HG03139 (cell line): ENCODE results near the gene GLA.

Experiments used
- ATAC-seq: cut with Tn5 transposase; IDR thresholded peaks from one replicate; pipeline ENCODE4 v1.9.1; 2021; ENCODE audit not compliant: unreplicated experiment

GLA gene

DNA sequence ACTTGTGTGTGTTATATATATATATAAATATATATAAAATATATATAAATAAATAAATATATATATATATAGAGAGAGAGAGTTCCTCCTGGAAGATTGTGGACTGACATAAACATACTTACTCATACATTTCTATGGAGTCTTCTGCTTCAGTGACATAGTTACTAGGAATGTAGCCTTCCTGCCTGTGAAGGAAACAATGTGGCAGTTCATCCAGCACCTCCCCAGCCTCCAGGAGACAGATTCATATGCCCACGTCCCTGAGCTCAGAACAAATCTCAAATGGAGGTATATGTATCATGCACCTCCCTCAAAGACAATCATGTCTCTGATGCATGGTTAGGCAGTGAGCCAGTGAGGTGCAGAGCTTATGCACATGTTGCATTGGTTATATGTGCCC, 47.8 kb downstream of the GLA start:
- ATAC-seq, result no peak

DNA sequence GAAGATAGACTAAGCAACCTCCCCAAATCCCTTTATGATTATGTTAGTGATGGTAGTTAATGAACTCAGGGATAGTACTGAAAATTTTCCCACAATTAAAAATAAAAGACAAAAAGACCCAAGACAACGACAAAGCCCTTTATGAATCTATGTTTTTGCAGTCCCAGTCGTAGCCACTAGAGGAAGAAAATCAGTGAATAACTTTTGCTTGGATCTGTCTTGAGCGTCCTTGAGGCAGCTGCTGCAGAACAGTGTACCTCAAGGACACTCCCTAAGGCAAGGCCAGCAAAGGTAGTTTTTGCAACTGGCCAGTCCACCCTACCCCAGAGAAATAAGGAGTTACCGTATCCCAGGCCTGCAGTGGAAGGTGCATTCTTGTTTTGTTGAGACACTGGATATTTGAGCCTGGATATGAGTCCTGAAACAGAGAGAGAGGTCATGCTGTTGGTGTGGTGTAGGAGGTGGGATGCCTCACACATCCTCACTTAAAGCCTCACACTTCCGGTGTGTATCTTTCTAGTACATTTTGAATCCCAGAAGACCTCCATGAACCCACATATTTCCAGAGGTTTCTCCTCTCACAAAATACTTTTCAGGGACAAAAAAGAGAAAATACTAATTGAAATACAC, 50.4 kb downstream of the GLA start:
- ATAC-seq, result no peak

DNA sequence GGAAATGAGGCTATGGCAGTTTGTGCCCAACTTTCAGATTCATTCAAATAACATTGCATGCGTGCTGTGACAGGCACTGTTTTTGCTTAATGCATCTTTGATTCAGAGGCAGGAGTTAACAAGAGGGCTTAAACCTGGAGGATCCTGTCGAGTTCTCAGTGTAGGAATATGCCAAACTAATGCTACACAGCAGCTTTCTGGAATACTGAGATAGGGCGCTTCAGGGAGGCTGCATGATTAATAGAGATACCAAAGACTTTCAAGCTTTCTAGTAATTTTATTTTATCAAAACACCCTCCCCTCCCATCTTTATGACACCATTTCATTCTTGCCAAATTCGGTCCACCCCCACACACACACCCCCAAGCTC, 58.5 kb downstream of the GLA start:
- ATAC-seq, result no peak

DNA sequence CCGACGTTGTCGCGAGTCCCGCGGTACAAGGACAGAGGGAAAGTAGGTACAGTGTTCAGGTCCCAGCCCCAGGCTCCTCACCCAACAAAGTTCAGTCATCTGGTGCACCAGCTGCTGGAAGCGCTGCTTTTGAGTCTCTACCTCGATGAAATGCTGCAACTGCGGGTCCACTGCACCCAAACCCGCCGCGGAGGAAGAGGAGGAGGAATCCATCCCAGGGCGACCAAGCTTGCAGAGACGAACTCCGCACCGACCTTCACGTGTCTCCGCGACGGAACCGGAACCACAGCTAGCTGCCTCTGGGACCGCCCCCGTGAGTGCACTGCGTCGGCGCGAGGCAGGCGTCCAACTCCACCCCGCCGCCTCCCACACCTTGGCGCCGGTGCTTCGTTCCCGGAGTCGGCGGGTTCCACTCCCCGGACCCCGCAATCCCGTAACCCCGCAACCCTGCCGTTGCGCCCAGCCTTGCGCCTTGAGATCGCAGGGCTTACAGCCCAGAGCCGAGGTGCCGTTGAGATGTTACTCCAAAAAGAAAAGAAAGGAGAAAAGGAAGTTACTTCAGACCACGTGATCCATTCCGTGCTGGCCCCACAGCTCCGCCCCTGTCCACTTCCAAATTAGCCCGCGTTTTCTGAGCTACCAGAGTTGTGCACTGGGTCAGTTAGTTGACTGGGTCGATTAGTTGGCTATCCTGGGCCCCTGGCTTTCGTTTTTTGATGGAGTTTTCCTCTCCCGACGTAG, 59.1 kb downstream of the GLA start, which contains the start of gene TIMM8A:
TIMM8A (minus strand) TSS at position 291 of the 741 bp plus-strand sequence; CDS start at position 213, 78 bp downstream.
- peak; percentile 98 for ATAC-seq

DNA sequence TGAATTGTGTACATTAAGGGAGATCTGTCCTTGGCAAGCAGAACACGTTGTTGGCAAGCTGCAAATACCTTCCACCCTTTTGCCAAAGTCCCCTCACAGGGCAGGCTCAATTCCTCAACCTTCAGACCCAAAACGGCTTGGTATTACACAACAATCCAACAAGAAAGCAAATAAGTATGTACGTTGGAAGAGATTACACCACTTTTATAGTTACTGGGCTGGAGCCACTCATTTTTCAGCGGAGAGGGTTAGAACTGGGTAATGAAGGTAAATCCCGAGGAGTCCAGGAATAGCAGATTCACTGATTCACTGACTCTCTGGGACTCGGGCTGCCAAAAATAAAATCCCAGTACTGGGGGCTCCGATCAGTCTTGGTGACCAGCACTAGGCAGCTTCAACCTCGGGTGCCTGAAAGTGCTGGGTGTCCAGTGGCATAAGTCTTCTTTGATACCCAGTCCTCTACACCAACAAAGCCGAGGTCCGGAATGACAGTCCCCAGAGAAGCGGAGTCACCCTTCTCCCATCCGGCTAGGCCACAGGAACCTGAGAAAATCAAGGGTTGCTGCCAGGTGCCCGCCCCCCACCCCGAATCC, 59.8 kb downstream of the GLA start:
- peak; percentile 11 for ATAC-seq
